CD4-positive, alpha-beta T cell treated with Interleukin-6 for 4 hours (primary cell): ENCODE measurements around the gene BLTP3A.
A peak's percentile ranks its signal among the peaks of the same experiment; 100 is the strongest.
"Not testable (repeated sequence)": the region's sequence is repeated elsewhere in the genome, so short reads cannot be mapped to it uniquely, and the experiment has no call there.

Experiments
- DNase-seq: peaks from one replicate; pipeline ENCODE4 v3.0.0-alpha.2; 2020; ENCODE audit warnings: mixed read lengths

The BLTP3A gene

GRCh38 chr6:34793877-34794276 lies 2.0 kb downstream of the BLTP3A start:
- no peak for DNase-seq

- no peak for DNase-seq
Measured at GRCh38 chr6:34795836-34796425, 4.0 kb downstream of the BLTP3A start.

GRCh38 chr6:34798057-34798456 lies 6.2 kb downstream of the BLTP3A start:
- DNase-seq: no peak

GRCh38 chr6:34799547-34799946 lies 7.7 kb downstream of the BLTP3A start:
- DNase-seq: no peak

- no peak for DNase-seq
Measured at GRCh38 chr6:34804543-34804942, 12.7 kb downstream of the BLTP3A start.

- not testable (repeated sequence) for DNase-seq
Measured at GRCh38 chr6:34805074-34805473, 13.2 kb downstream of the BLTP3A start.

- no peak for DNase-seq
Measured at GRCh38 chr6:34806738-34807453, 15.0 kb downstream of the BLTP3A start.

GRCh38 chr6:34808473-34808872 lies 16.6 kb downstream of the BLTP3A start:
- DNase-seq: not testable (repeated sequence)

GRCh38 chr6:34809419-34809818 lies 17.5 kb downstream of the BLTP3A start:
- DNase-seq: not testable (repeated sequence)

- DNase-seq: no peak
Measured at GRCh38 chr6:34810017-34810882, 18.4 kb downstream of the BLTP3A start.

GRCh38 chr6:34810936-34811632 lies 19.2 kb downstream of the BLTP3A start:
- DNase-seq: peak; percentile 14

- no peak for DNase-seq
Measured at GRCh38 chr6:34813028-34813713, 21.3 kb downstream of the BLTP3A start.

GRCh38 chr6:34816635-34817301 lies 24.9 kb downstream of the BLTP3A start:
- DNase-seq: no peak

GRCh38 chr6:34817446-34817845 lies 25.6 kb downstream of the BLTP3A start:
- DNase-seq: no peak

GRCh38 chr6:34818872-34819570 lies 27.1 kb downstream of the BLTP3A start:
- DNase-seq: not testable (repeated sequence)

- DNase-seq: no peak
Measured at GRCh38 chr6:34819571-34820480, 27.9 kb downstream of the BLTP3A start.

- no peak for DNase-seq
Measured at GRCh38 chr6:34829137-34829536, 37.3 kb downstream of the BLTP3A start.

GRCh38 chr6:34832942-34833341 lies 41.1 kb downstream of the BLTP3A start:
- no peak for DNase-seq

- no peak for DNase-seq
Measured at GRCh38 chr6:34834789-34835518, 43.1 kb downstream of the BLTP3A start.
